ENCODE data around the gene CD1B.

The CD1B gene

GRCh38 chr1:158331106-158331425 lies 265 bp downstream of the CD1B start:
- no peak for TF ChIP-seq ZNF362 (tag by site-specific recombination; IDR thresholded peaks at IDR 0.05)
- TF ChIP-seq KLF10 (tag by site-specific recombination; IDR thresholded peaks at IDR 0.05) = no peak
- TF ChIP-seq ZNF138 (tag by site-specific recombination; IDR thresholded peaks at IDR 0.05; ENCODE audit: borderline replicate concordance) = no peak
- no peak for TF ChIP-seq ZBTB44 (tag by site-specific recombination; IDR thresholded peaks at IDR 0.05)
- TF ChIP-seq HOXD13 (CRISPR knock-in tag; IDR thresholded peaks at IDR 0.05; ENCODE audit: borderline replicate concordance) = no peak
- no peak for TF ChIP-seq ZNF580 (tag by site-specific recombination; IDR thresholded peaks at IDR 0.05)
- TF ChIP-seq ZBTB1 (tag by site-specific recombination; IDR thresholded peaks at IDR 0.05) = no peak
- TF ChIP-seq ZNF548 (tag by site-specific recombination; IDR thresholded peaks at IDR 0.05) = no peak
- no peak for TF ChIP-seq ZNF544 (tag by site-specific recombination; IDR thresholded peaks at IDR 0.05)
- no peak for TF ChIP-seq SP2 (tag by site-specific recombination; IDR thresholded peaks at IDR 0.05)

GRCh38 chr1:158330391-158331105 lies 783 bp downstream of the CD1B start:
- ChIA-PET POLR2A (no interaction called here), CTCF (no interaction called here)
- no peaks in the 10 kb centered on the region for H3K36me3 ChIP-seq (ENCODE audit: control insufficient read depth in 2 of 2, insufficient read depth in 1 of 2, low read length in 2 of 2)
- H3K4me1 ChIP-seq (ENCODE audit: control insufficient read depth, insufficient read depth, low read length) = no peaks in the 10 kb centered on the region
- no peaks in the 10 kb centered on the region for H3K9me3 ChIP-seq (ENCODE audit: control insufficient read depth, insufficient read depth, low read depth, low read length)
- no peak overlapping the region for H3K27ac ChIP-seq (ENCODE audit: extremely low read depth, low read depth, low read length)
- H3K4me3 ChIP-seq (ENCODE audit: low read depth, low read length) = no peak overlapping the region
- no peak for TF ChIP-seq ZNF660 (tag by site-specific recombination; IDR thresholded peaks at IDR 0.05)
- no peak for TF ChIP-seq KLF8 (tag by site-specific recombination; IDR thresholded peaks at IDR 0.05)
- TF ChIP-seq, protein P1, sequence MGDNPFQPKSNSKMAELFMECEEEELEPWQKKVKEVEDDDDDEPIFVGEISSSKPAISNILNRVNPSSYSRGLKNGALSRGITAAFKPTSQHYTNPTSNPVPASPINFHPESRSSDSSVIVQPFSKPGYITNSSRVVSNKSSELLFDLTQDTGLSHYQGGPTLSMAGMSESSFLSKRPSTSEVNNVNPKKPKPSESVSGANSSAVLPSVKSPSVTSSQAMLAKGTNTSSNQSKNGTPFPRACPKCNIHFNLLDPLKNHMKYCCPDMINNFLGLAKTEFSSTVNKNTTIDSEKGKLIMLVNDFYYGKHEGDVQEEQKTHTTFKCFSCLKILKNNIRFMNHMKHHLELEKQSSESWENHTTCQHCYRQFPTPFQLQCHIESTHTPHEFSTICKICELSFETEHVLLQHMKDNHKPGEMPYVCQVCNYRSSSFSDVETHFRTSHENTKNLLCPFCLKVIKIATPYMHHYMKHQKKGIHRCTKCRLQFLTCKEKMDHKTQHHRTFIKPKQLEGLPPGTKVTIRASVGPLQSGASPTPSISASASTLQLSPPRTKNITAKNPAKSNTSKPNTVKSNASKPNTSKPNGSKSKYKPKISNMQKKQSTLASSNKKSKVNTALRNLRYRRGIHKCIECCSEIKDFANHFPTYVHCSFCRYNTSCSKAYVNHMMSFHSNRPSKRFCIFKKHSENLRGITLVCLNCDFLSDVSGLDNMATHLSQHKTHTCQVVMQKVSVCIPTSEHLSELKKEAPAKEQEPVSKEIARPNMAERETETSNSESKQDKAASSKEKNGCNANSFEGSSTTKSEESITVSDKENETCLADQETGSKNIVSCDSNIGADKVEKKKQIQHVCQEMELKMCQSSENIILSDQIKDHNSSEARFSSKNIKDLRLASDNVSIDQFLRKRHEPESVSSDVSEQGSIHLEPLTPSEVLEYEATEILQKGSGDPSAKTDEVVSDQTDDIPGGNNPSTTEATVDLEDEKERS (tag by site-specific recombination; IDR thresholded peaks at IDR 0.05) = no peak
- no peak for TF ChIP-seq ZNF837 (tag by site-specific recombination; IDR thresholded peaks at IDR 0.05)
- no peak for TF ChIP-seq KLF9 (tag by site-specific recombination; IDR thresholded peaks at IDR 0.05; ENCODE audit: low read depth)
- TF ChIP-seq PRDM10 (tag by site-specific recombination; IDR thresholded peaks at IDR 0.05) = no peak
- TF ChIP-seq SCRT1 (tag by site-specific recombination; IDR thresholded peaks at IDR 0.05; ENCODE audit: borderline replicate concordance) = no peak
- TF ChIP-seq, protein P2, sequence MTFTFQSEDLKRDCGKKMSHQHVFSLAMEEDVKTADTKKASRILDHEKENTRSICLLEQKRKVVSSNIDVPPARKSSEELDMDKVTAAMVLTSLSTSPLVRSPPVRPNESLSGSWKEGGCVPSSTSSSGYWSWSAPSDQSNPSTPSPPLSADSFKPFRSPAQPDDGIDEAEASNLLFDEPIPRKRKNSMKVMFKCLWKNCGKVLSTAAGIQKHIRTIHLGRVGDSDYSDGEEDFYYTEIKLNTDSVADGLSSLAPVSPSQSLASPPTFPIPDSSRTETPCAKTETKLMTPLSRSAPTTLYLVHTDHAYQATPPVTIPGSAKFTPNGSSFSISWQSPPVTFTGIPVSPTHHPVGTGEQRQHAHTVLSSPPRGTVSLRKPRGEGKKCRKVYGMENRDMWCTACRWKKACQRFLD (tag by site-specific recombination; IDR thresholded peaks at IDR 0.05) = no peak
- TF ChIP-seq, protein P3, sequence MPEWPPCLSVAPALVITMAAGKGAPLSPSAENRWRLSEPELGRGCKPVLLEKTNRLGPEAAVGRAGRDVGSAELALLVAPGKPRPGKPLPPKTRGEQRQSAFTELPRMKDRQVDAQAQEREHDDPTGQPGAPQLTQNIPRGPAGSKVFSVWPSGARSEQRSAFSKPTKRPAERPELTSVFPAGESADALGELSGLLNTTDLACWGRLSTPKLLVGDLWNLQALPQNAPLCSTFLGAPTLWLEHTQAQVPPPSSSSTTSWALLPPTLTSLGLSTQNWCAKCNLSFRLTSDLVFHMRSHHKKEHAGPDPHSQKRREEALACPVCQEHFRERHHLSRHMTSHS (tag by site-specific recombination; IDR thresholded peaks at IDR 0.05) = no peak
- no peak for TF ChIP-seq ZSCAN16 (tag by site-specific recombination; IDR thresholded peaks at IDR 0.05)
- TF ChIP-seq SETDB1 (IDR thresholded peaks at IDR 0.05; ENCODE audit: insufficient read length, low read length) = no peak
- TF ChIP-seq ZBTB7A (tag by site-specific recombination; IDR thresholded peaks at IDR 0.05; ENCODE audit: low read depth) = no peak
- no peak for TF ChIP-seq ZNF132 (tag by site-specific recombination; IDR thresholded peaks at IDR 0.05; ENCODE audit: borderline replicate concordance)
- no peak for TF ChIP-seq ZNF24 (tag by site-specific recombination; IDR thresholded peaks at IDR 0.05)

More at GRCh38 chr1:158331106-158331425, 265 bp downstream of the CD1B start:
- ChIA-PET CTCF (no interaction called here), POLR2A (no interaction called here)
- Histone ChIP-seq H3K27ac (ENCODE audit: extremely low read depth, low read depth, low read length) (no peak overlapping the region), H3K36me3 (ENCODE audit: control insufficient read depth in 2 of 2, insufficient read depth in 1 of 2, low read length in 2 of 2) (no peaks in the 10 kb centered on the region), H3K9me3 (ENCODE audit: control insufficient read depth, insufficient read depth, low read depth, low read length) (no peaks in the 10 kb centered on the region), H3K4me3 (ENCODE audit: low read depth, low read length) (no peak overlapping the region), H3K4me1 (ENCODE audit: control insufficient read depth, insufficient read depth, low read length) (no peaks in the 10 kb centered on the region)

Measured in HEK293 (cell line).